ENCODE measurements around the gene LHX3.
"Not testable (repeated sequence)": the region's sequence is repeated elsewhere in the genome, so short reads cannot be mapped to it uniquely, and the experiment has no call there.

The LHX3 gene

DNA sequence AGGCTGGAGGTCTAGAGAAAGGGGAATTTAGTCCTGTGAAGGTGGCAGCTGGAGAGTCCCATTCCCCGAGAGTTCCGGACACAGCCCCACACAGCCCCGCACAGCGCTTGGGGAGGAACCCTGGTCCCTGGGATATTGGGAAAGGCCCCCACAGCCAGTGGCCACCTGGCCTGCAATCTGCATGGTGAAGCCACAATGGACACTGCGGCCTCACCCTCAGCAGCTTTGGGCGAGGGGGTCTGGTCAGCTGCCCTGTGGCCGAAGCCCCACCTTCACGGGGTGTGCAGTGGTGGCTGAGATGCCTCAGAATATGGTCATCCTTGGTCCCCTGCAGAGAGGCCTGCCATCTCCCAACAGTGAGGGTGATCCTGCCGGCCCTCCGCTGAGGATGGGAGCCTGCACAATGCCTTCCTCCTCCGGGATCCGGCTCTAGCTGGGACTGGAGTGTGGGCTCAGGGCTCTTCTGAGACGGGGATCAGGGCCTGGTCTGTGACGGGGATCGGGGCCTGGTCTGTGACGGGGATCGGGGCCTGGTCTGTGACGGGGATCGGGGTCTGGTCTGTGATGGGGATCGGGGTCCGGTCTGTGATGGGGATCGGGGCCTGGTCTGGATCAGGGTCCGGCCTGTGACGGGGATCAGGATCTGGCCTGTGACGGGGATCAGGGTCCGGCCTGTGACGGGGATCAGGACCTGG, 52.9 kb downstream of the LHX3 start:
- DNase-seq, result no peak

DNA sequence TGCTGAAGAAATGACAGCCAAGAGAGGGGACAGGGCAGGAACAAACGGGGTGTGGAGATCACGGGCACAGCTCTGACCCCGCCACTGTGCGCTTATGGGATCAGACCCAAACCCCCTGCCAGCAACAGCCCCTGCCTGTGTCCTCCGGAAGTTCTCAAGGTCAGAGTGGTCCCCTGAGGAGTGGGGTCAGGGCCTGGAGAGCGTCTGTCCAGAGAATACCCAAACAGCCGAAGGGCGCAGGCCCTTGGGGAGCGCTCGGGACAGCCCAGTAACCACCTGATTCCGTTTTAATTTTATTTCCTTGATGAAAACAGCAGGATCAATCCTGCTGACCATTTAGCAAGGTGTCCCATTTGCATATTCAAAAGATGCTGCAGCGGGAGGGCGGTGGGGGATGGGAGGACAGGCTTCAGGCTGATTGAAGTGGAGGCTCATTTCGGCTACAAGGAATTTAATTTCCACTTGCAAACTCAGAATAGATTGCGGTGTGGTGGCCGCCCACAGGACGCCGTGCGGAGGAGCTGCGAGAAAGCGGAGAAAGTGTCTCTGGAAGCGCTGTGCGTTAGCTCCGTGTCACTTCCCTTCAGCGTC, 53.6 kb downstream of the LHX3 start:
- DNase-seq, result no peak

DNA sequence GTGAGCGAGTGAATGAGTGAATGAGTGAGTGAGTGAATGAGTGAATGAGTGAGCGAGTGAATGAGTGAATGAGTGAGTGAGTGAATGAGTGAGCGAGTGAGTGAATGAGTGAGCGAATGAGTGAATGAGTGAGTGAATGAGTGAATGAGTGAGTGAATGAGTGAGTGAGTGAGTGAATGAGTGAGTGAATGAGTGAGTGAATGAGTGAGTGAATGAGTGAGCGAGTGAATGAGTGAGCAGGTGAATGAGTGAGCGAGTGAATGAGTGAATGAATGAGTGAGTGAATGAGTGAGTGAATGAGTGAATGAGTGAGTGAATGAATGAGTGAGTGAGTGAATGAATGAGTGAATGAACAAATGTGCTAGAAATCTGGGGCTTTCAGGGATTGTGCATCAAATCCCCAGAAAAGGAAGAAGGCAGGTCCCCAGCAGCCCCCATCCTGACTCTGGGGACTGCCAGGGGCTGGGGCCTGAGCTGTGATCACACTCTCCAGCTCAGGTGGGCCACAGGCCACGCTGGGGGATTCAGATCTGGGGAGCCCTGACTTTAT, 54.2 kb downstream of the LHX3 start:
- DNase-seq, result not testable (repeated sequence)

DNA sequence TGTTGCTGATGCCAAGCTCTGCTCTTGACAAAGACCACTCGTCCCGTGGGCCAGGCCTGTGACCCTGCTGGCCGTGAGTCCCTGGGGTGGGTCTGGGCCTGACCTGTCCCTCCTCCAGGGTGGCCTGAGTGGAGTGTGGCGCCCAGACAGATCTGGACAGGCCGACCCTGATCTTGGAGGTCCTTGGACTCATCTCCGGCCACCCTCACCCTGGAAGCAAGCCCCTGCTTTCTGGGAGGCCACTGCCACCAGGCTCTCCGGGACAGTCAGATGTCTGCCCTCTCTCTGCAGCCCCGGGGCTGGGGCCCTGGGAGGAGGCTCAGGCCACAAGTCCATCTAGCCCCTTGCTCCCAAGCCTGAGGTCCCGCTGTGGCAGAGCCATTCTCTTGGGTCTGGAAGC, 55.1 kb downstream of the LHX3 start:
- no peak for DNase-seq

DNA sequence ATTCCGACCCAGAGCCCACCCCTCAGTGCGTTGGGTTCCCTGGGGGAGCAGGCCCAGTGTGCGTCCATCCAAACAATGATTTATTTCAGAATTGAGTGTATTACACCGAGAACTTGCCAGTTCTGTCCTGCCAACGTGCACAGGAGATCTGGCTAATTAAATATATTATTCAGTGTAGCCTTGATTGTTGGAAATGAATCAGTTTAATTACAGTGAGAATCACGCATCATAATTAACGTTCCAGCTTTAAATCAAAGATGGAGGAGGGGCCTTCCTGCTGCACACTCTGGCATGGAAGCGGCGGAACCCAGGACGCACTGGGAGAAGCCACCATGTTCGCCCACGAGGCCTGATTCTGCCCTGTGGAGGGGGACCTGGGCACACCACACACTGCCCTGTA, 55.6 kb downstream of the LHX3 start:
- DNase-seq, result no peak

DNA sequence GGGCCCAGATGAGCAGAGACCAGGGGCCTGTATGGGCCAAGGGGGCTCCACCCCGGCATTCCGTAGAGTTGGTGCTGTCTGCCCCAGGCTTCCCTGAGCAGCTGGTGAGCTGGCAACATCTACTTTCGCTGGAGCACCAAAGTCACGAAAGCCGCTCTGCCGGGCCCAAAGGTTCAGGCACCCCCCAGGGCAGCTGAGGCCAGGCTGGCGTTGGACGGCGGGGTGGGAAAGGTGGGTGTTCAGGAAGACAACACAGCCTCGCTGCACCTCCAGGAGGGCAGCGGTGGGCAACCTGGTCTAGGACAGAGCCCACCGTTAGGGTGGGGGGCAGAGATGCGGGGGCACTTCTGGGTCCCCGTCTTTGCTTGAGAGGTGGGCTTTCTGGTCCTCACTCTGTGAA, 56.2 kb downstream of the LHX3 start:
- DNase-seq, result no peak

DNA sequence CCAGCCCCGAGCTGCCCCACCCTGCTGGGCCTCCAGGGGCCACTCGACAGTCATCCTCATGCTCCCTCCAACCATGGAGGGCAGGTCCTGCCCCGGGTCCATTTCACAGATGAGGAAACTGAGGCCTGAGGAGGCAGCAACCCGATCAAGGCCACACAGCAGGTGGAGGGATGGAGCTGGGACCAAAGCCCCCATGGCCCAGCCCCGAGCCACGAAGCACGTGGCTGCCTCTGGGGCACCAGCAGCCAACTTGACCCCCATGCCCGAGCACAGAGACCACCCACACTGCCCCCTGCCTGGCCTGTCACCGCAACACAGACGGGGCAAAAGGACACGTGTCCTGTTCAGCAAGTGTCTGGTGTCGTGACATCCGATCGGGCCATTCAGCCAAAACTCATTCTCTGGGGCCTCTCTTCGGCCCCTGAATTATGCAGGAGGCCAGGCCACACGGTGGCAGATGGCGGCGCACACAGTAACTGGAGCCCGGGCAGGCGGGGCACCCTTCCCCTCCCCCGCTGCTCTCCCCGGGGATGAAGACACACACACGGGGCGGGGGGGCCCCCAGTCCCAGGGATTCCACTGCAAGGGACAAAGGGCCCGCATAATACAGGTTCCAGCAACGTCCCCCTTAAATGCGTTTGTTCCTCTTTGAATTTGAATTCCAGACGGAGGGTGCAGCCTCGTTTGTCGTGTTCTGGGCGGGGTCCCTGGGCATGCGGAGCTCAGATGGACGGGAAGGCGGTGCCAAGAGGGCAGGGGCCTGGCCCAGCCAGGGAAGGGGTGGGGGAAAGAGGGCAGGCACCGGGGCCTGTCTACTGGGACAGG, 56.8 kb downstream of the LHX3 start:
- DNase-seq, result no peak

DNA sequence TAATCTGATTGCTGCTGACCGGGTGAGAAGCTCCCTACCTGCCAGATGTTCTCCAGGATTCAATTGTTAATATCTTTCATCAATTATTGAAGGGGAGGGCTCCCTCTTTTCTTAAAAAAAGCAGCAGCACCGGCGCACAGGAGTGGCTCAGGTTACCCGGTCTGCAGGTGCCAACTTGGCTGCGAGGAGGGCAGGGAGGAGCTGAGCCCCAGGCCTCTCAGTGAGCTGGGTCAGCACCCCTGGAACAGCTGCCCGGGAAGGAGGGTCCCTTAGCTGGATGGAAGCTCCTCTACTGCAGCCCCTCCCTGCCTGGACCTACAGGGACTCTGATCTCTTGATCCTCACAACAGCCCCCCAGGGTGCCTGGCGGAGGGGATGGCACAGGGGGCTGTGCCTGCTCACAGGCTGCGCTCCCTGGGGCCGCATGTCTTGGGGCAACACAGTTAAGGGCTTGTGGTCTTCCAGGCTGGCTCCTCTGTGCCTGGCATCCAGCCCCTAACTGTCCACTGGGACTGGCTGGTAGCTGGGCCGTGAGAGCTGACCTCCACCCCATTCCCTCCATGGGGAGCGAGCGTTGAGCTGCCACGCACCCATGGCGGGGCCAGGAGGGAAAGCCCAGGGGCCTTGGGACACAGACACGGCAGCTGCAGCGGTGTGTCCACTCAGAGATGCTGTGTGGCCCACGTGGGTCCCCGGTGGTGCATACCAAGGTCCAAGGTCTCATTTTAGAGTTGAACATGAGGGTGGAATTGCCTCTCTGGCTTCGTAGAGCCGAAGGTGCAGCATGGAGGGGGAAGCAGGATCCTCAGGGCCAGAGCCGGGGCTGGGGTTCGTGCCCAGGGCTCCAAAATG, 57.7 kb downstream of the LHX3 start:
- no peak for DNase-seq
